Stimulated activated CD8-positive, alpha-beta memory T cell treated with anti-CD3 and anti-CD28 coated beads, Interleukin-2, amount 100 ng/mL, for 1 hour (primary cell): ENCODE measurements around the gene RAB3C.

Experiments used
- DNase-seq, 2 donors: peaks; one replicate each; pipeline ENCODE4 v3.0.0-alpha.2; 2020; ENCODE audit warnings: low read depth in 2 of 2

Gene RAB3C

GRCh38 chr5:58773744-58774441 lies 191.0 kb downstream of the RAB3C start:
- no peak for DNase-seq

- no peak for DNase-seq
Measured at GRCh38 chr5:58774937-58775336, 192.1 kb downstream of the RAB3C start.

GRCh38 chr5:58775701-58776262 lies 192.9 kb downstream of the RAB3C start:
- DNase-seq: no peak

GRCh38 chr5:58776559-58776958 lies 193.7 kb downstream of the RAB3C start:
- DNase-seq: no peak

GRCh38 chr5:58778888-58779287 lies 196.0 kb downstream of the RAB3C start:
- no peak for DNase-seq

GRCh38 chr5:58786035-58786434 lies 203.2 kb downstream of the RAB3C start:
- DNase-seq: no peak

GRCh38 chr5:58786711-58787303 lies 203.9 kb downstream of the RAB3C start:
- no peak for DNase-seq

- DNase-seq: no peak
Measured at GRCh38 chr5:58787987-58788386, 205.1 kb downstream of the RAB3C start.

GRCh38 chr5:58793888-58794657 lies 211.2 kb downstream of the RAB3C start:
- no peak for DNase-seq

- no peak for DNase-seq
Measured at GRCh38 chr5:58794875-58795274, 212.0 kb downstream of the RAB3C start.

GRCh38 chr5:58795327-58795726 lies 212.5 kb downstream of the RAB3C start:
- DNase-seq: no peak

GRCh38 chr5:58797021-58797420 lies 214.1 kb downstream of the RAB3C start:
- no peak for DNase-seq

- DNase-seq: no peak
Measured at GRCh38 chr5:58800356-58800755, 217.5 kb downstream of the RAB3C start.

- no peak for DNase-seq
Measured at GRCh38 chr5:58800861-58801540, 218.1 kb downstream of the RAB3C start.

- DNase-seq: no peak
Measured at GRCh38 chr5:58803056-58803455, 220.2 kb downstream of the RAB3C start.

- no peak for DNase-seq
Measured at GRCh38 chr5:58804291-58804690, 221.4 kb downstream of the RAB3C start.

- DNase-seq: no peak
Measured at GRCh38 chr5:58810086-58810485, 227.2 kb downstream of the RAB3C start.

GRCh38 chr5:58813855-58814254 lies 231.0 kb downstream of the RAB3C start:
- no peak for DNase-seq

- DNase-seq: no peak
Measured at GRCh38 chr5:58816181-58816731, 233.4 kb downstream of the RAB3C start.

GRCh38 chr5:58818465-58818864 lies 235.6 kb downstream of the RAB3C start:
- DNase-seq: no peak

GRCh38 chr5:58825441-58825840 lies 242.6 kb downstream of the RAB3C start:
- DNase-seq: no peak

- no peak for DNase-seq
Measured at GRCh38 chr5:58825899-58826298, 243.0 kb downstream of the RAB3C start.
